ENCODE results near the gene PSMA7. TPM values are rescaled to one million over a fixed set of nuclear protein-coding genes. Genes with fewer than 3 reads are reported as not detected.

The PSMA7 gene
- total RNA-seq, 1 donor from 2014 or later = 289 TPM

GRCh38 chr20:62131560-62132320, 11.5 kb downstream of the PSMA7 start:
- peaks cover 6% of the 10 kb centered on the region for H3K36me3 Mint-ChIP-seq (ENCODE audit: unreplicated experiment)

GRCh38 chr20:62129731-62130531, 13.3 kb downstream of the PSMA7 start:
- Mint-ChIP-seq H3K36me3 (ENCODE audit: unreplicated experiment) (peaks cover 6% of the 10 kb centered on the region), H3K9me3 (ENCODE audit: unreplicated experiment) (peaks cover 5% of the 10 kb centered on the region), H3K4me1 (ENCODE audit: low read depth, unreplicated experiment) (peaks cover 17% of the 10 kb centered on the region), H3K27me3 (ENCODE audit: unreplicated experiment) (peaks cover 9% of the 10 kb centered on the region), H3K4me3 (ENCODE audit: unreplicated experiment) (no peak overlapping the region), H3K27ac (ENCODE audit: unreplicated experiment) (no peak overlapping the region)
- no peak for TF ChIP-seq CTCF (IDR thresholded peaks at IDR 0.05; ENCODE audit: partially characterized antibody, unreplicated experiment)
- no peak for DNase-seq

More at GRCh38 chr20:62131560-62132320, 11.5 kb downstream of the PSMA7 start:
- peaks cover 13% of the 10 kb centered on the region for H3K27me3 Mint-ChIP-seq (ENCODE audit: unreplicated experiment)
- H3K9me3 Mint-ChIP-seq (ENCODE audit: unreplicated experiment) = peaks cover 5% of the 10 kb centered on the region
- peaks cover 17% of the 10 kb centered on the region for H3K4me1 Mint-ChIP-seq (ENCODE audit: low read depth, unreplicated experiment)
- H3K27ac Mint-ChIP-seq (ENCODE audit: unreplicated experiment) = peak overlapping the region; percentile 46
- no peak for DNase-seq
- no peak overlapping the region for H3K4me3 Mint-ChIP-seq (ENCODE audit: unreplicated experiment)
- TF ChIP-seq CTCF (IDR thresholded peaks at IDR 0.05; ENCODE audit: partially characterized antibody, unreplicated experiment) = no peak

- H3K27ac Mint-ChIP-seq (ENCODE audit: unreplicated experiment) = peak overlapping the region; percentile 56
- no peak for TF ChIP-seq CTCF (IDR thresholded peaks at IDR 0.05; ENCODE audit: partially characterized antibody, unreplicated experiment)
- DNase-seq = no peak
- H3K36me3 Mint-ChIP-seq (ENCODE audit: unreplicated experiment) = peaks cover 6% of the 10 kb centered on the region
- H3K27me3 Mint-ChIP-seq (ENCODE audit: unreplicated experiment) = peaks cover 9% of the 10 kb centered on the region
- no peak overlapping the region for H3K4me3 Mint-ChIP-seq (ENCODE audit: unreplicated experiment)
- H3K4me1 Mint-ChIP-seq (ENCODE audit: low read depth, unreplicated experiment) = peaks cover 26% of the 10 kb centered on the region
- peaks cover 5% of the 10 kb centered on the region for H3K9me3 Mint-ChIP-seq (ENCODE audit: unreplicated experiment)
Observed at GRCh38 chr20:62128502-62128901, 14.7 kb downstream of the PSMA7 start.

GRCh38 chr20:62127799-62128198, 15.4 kb downstream of the PSMA7 start:
- TF ChIP-seq CTCF (IDR thresholded peaks at IDR 0.05; ENCODE audit: partially characterized antibody, unreplicated experiment) = no peak
- Mint-ChIP-seq H3K4me3 (ENCODE audit: unreplicated experiment) (peak overlapping the region; percentile 36), H3K36me3 (ENCODE audit: unreplicated experiment) (peaks cover 6% of the 10 kb centered on the region), H3K27me3 (ENCODE audit: unreplicated experiment) (peaks cover 9% of the 10 kb centered on the region), H3K4me1 (ENCODE audit: low read depth, unreplicated experiment) (peaks cover 27% of the 10 kb centered on the region), H3K9me3 (ENCODE audit: unreplicated experiment) (peaks cover 7% of the 10 kb centered on the region), H3K27ac (ENCODE audit: unreplicated experiment) (peak overlapping the region; percentile 56)
- DNase-seq = no peak

GRCh38 chr20:62126141-62126540, 17.1 kb downstream of the PSMA7 start:
- Mint-ChIP-seq H3K4me1 (ENCODE audit: low read depth, unreplicated experiment) (peaks cover 23% of the 10 kb centered on the region), H3K9me3 (ENCODE audit: unreplicated experiment) (peaks cover 4% of the 10 kb centered on the region), H3K4me3 (ENCODE audit: unreplicated experiment) (no peak overlapping the region), H3K27me3 (ENCODE audit: unreplicated experiment) (peaks cover 5% of the 10 kb centered on the region), H3K27ac (ENCODE audit: unreplicated experiment) (no peak overlapping the region), H3K36me3 (ENCODE audit: unreplicated experiment) (no peaks in the 10 kb centered on the region)
- DNase-seq = no peak
- no peak for TF ChIP-seq CTCF (IDR thresholded peaks at IDR 0.05; ENCODE audit: partially characterized antibody, unreplicated experiment)
